Astrocyte of the hippocampus (primary cell): ENCODE results near the gene GREB1L.

ENCODE experiments used
- DNase-seq: peaks from one replicate; pipeline ENCODE4 v3.0.0; 2011; ENCODE audit warnings: low read depth, low spot score

The GREB1L gene

GRCh38 chr18:21448299-21448698 is 206.3 kb downstream of the GREB1L start:
- peak; percentile 57 for DNase-seq

GRCh38 chr18:21449367-21450290 is 207.6 kb downstream of the GREB1L start:
- no peak for DNase-seq

GRCh38 chr18:21450503-21450902 is 208.5 kb downstream of the GREB1L start:
- DNase-seq = no peak

GRCh38 chr18:21450913-21451312 is 208.9 kb downstream of the GREB1L start:
- peak; percentile 67 for DNase-seq

- DNase-seq = no peak
Observed at GRCh38 chr18:21451851-21452250, 209.8 kb downstream of the GREB1L start.

- peak; percentile 11 for DNase-seq
Observed at GRCh38 chr18:21452276-21452780, 210.3 kb downstream of the GREB1L start.

- peak; percentile 11 for DNase-seq
Observed at GRCh38 chr18:21452796-21453510, 210.9 kb downstream of the GREB1L start.

GRCh38 chr18:21453511-21453901 is 211.5 kb downstream of the GREB1L start:
- peak; percentile 31 for DNase-seq

GRCh38 chr18:21454725-21455124 is 212.7 kb downstream of the GREB1L start:
- DNase-seq = no peak

GRCh38 chr18:21456428-21457178 is 214.6 kb downstream of the GREB1L start:
- no peak for DNase-seq

GRCh38 chr18:21457179-21457535 is 215.1 kb downstream of the GREB1L start:
- DNase-seq = no peak

GRCh38 chr18:21458310-21458709 is 216.3 kb downstream of the GREB1L start:
- peak; percentile 20 for DNase-seq

GRCh38 chr18:21458788-21459187 is 216.8 kb downstream of the GREB1L start:
- no peak for DNase-seq

- DNase-seq = no peak
Observed at GRCh38 chr18:21459706-21460286, 217.8 kb downstream of the GREB1L start.

- DNase-seq = no peak
Observed at GRCh38 chr18:21461460-21461859, 219.4 kb downstream of the GREB1L start.

- peak; percentile 55 for DNase-seq
Observed at GRCh38 chr18:21463718-21464117, 221.7 kb downstream of the GREB1L start.

- no peak for DNase-seq
Observed at GRCh38 chr18:21468514-21469164, 226.6 kb downstream of the GREB1L start.

- DNase-seq = no peak
Observed at GRCh38 chr18:21472741-21473140, 230.7 kb downstream of the GREB1L start.

- DNase-seq = no peak
Observed at GRCh38 chr18:21474621-21475020, 232.6 kb downstream of the GREB1L start.

- no peak for DNase-seq
Observed at GRCh38 chr18:21479721-21480120, 237.7 kb downstream of the GREB1L start.

- DNase-seq = no peak
Observed at GRCh38 chr18:21481739-21482138, 239.7 kb downstream of the GREB1L start.
